Stimulated activated CD8-positive, alpha-beta memory T cell treated with anti-CD3 and anti-CD28 coated beads, Interleukin-15, amount 100 ng/mL, for 1 hour (primary cell): ENCODE data around the gene VDAC2.

ENCODE experiments used
- DNase-seq: peaks from one replicate; pipeline ENCODE4 v3.0.0-alpha.2; 2020; ENCODE audit warnings: low read depth

Gene VDAC2

GRCh38 chr10:75230600-75231038 is 20.0 kb downstream of the VDAC2 start:
- DNase-seq, result peak; percentile 91

- no peak for DNase-seq
Measured at GRCh38 chr10:75231672-75232581, 21.3 kb downstream of the VDAC2 start.

- no peak for DNase-seq
Measured at GRCh38 chr10:75233444-75234016, 22.9 kb downstream of the VDAC2 start.

GRCh38 chr10:75234017-75234682 is 23.6 kb downstream of the VDAC2 start:
- peak; percentile 98 for DNase-seq

GRCh38 chr10:75234683-75235374 is 24.2 kb downstream of the VDAC2 start:
- no peak for DNase-seq

- peak; percentile 87 for DNase-seq
Measured at GRCh38 chr10:75235375-75236177, 25.0 kb downstream of the VDAC2 start, which contains the start of gene COMTD1. COMTD1 (minus strand) TSS chr10:75235957; CDS start chr10:75235928, 29 bp downstream.

- DNase-seq, result no peak
Measured at GRCh38 chr10:75236178-75236825, 25.7 kb downstream of the VDAC2 start.

GRCh38 chr10:75238182-75239095 is 27.8 kb downstream of the VDAC2 start:
- DNase-seq, result no peak

GRCh38 chr10:75239096-75239790 is 28.6 kb downstream of the VDAC2 start:
- no peak for DNase-seq

- no peak for DNase-seq
Measured at GRCh38 chr10:75240329-75241076, 29.9 kb downstream of the VDAC2 start.

GRCh38 chr10:75243426-75243825 is 32.8 kb downstream of the VDAC2 start:
- DNase-seq, result no peak

- no peak for DNase-seq
Measured at GRCh38 chr10:75244487-75245353, 34.1 kb downstream of the VDAC2 start.

- DNase-seq, result no peak
Measured at GRCh38 chr10:75245354-75246250, 35.0 kb downstream of the VDAC2 start.

GRCh38 chr10:75246506-75246905 is 35.9 kb downstream of the VDAC2 start:
- no peak for DNase-seq

- no peak for DNase-seq
Measured at GRCh38 chr10:75247797-75248196, 37.2 kb downstream of the VDAC2 start.

GRCh38 chr10:75250934-75251333 is 40.3 kb downstream of the VDAC2 start:
- DNase-seq, result no peak
